ENCODE results near the gene PTPRD. TPM values are rescaled to one million over a fixed set of nuclear protein-coding genes. Genes with fewer than 3 reads are reported as not detected.

Gene PTPRD
- total RNA-seq, 1 experiment from 2014 or later = not detected

DNA sequence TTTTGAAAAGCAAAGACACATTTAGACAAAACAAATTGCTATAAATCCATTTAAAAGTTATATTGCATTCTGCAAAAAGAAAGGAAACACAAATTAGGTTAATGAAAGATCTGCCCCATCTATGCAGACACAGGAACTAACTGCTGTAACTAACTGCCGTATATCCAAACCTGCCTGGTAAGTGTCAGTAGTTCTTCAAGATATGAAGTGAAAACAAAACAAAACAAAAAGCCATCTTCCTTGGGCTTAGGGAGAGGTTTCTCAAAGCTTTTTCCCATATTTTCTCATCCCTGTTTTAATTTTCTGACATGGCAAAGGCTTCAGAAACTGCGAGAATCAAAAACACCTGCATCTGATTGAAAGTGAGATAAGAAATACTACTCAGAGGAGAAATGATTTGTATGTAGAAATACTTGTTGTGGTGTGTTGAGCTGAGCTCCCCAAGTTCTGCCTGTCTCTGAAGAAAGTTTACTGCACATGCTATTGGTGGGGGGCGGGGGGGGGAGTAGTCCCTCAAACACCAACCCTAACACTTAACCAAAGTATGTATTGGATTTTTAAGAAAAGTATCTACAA, 750.5 kb downstream of the PTPRD start:
- no TSS peak for BruUV-seq (replicated peaks)
- ATAC-seq (no peak), DNase-seq (ENCODE audit: low read depth, low spot score) (no peak)
- TF ChIP-seq TCF7L2 (IDR thresholded peaks at IDR 0.05; ENCODE audit: low read depth, low read length) (no peak), POLR2AphosphoS5 (IDR thresholded peaks at IDR 0.05; ENCODE audit: low read depth, low read length) (no peak), SIN3A (IDR thresholded peaks at IDR 0.05; ENCODE audit: borderline replicate concordance, insufficient read depth, low read depth, low read length) (no peak), CTCF (IDR thresholded peaks at IDR 0.05) (no peak)
- TF ChIP-seq, protein P1, sequence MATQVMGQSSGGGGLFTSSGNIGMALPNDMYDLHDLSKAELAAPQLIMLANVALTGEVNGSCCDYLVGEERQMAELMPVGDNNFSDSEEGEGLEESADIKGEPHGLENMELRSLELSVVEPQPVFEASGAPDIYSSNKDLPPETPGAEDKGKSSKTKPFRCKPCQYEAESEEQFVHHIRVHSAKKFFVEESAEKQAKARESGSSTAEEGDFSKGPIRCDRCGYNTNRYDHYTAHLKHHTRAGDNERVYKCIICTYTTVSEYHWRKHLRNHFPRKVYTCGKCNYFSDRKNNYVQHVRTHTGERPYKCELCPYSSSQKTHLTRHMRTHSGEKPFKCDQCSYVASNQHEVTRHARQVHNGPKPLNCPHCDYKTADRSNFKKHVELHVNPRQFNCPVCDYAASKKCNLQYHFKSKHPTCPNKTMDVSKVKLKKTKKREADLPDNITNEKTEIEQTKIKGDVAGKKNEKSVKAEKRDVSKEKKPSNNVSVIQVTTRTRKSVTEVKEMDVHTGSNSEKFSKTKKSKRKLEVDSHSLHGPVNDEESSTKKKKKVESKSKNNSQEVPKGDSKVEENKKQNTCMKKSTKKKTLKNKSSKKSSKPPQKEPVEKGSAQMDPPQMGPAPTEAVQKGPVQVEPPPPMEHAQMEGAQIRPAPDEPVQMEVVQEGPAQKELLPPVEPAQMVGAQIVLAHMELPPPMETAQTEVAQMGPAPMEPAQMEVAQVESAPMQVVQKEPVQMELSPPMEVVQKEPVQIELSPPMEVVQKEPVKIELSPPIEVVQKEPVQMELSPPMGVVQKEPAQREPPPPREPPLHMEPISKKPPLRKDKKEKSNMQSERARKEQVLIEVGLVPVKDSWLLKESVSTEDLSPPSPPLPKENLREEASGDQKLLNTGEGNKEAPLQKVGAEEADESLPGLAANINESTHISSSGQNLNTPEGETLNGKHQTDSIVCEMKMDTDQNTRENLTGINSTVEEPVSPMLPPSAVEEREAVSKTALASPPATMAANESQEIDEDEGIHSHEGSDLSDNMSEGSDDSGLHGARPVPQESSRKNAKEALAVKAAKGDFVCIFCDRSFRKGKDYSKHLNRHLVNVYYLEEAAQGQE (IDR thresholded peaks at IDR 0.05; ENCODE audit: insufficient read depth in 1 of 2, low read depth in 2 of 2, low read length in 1 of 2) = no peak
- no peaks in the 10 kb centered on the region for H3K27me3 ChIP-seq (ENCODE audit: control insufficient read depth, insufficient read depth, low read length)
- no peaks in the 10 kb centered on the region for H3K4me1 ChIP-seq (ENCODE audit: control insufficient read depth, insufficient read depth, low read length)
- no peak overlapping the region for H3K4me3 ChIP-seq (ENCODE audit: low read depth in 2 of 2, low read length in 2 of 2)
- H3K36me3 ChIP-seq (ENCODE audit: control insufficient read depth, insufficient read depth, low read length) = no peaks in the 10 kb centered on the region
- intact Hi-C loops (cut with micrococcal nuclease; ENCODE audit: unreplicated experiment) = no loop called here
- CTCF ChIA-PET = no interaction called here
- POLR2A ChIA-PET = no interaction called here
- in situ Hi-C loops (cut with HindIII; ENCODE audit: low pct_unique_long_range_greater_than_20kb, low sequenced_read_pairs) = no loop called here
- H3K9me3 ChIP-seq (ENCODE audit: control insufficient read depth, insufficient read depth, low read depth, low read length) = no peaks in the 10 kb centered on the region
- no peak overlapping the region for H3K27ac ChIP-seq (ENCODE audit: low read length)

DNA sequence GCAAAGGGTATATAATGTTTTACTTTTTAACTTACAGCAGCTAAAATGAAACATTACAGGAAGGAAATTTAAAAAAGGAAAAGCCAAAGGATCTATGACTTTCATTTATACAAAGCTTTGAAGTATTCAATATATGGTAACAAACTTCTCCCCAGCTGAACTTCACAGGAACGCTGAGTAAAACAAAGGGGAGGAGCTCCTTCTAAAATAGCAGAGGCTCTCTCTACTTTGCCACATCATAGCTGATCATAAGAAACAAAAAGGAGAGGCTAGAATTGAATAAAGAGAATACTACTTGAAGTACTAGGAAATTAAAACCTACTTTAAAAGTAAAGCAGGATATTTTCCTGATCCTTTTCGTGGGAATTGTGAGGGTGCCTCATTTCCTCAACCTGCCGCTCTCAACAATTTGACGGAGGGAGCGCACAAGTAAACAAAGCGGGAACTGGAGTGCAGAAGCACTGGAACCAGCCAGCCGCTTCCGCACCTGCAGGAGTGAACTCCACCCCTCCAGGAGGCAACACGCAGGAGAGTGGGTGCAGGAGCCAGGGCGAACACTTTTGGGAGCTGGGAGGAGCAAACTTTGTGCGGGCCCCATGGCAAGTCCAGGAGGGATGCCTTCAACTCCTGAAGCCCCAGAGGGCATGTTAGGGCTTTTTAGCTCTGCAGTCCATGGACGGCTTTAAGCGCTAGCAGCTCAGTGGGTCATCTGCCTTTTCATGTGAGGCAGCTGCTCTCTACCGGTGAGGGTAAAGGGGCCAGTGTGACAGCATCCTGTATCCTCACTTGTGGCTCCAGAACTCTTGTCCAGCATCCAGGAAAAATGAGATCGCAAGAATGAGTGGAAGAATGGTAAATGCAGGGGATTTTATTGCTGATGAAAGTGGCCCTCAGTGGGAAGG, 757.4 kb downstream of the PTPRD start:
- Histone ChIP-seq H3K9me3 (ENCODE audit: control insufficient read depth, insufficient read depth, low read depth, low read length) (no peaks in the 10 kb centered on the region), H3K4me3 (ENCODE audit: low read depth in 2 of 2, low read length in 2 of 2) (no peak overlapping the region), H3K4me1 (ENCODE audit: control insufficient read depth, insufficient read depth, low read length) (no peaks in the 10 kb centered on the region), H3K36me3 (ENCODE audit: control insufficient read depth, insufficient read depth, low read length) (no peaks in the 10 kb centered on the region), H3K27me3 (ENCODE audit: control insufficient read depth, insufficient read depth, low read length) (no peaks in the 10 kb centered on the region), H3K27ac (ENCODE audit: low read length) (no peak overlapping the region)
- no TSS peak for BruUV-seq (replicated peaks)
- POLR2A ChIA-PET = no interaction called here
- in situ Hi-C loops (cut with HindIII; ENCODE audit: low pct_unique_long_range_greater_than_20kb, low sequenced_read_pairs) = no loop called here
- no peak for DNase-seq (ENCODE audit: low read depth, low spot score)
- no peak for ATAC-seq
- CTCF ChIA-PET = no interaction called here
- TF ChIP-seq CTCF (IDR thresholded peaks at IDR 0.05) (no peak), TCF7L2 (IDR thresholded peaks at IDR 0.05; ENCODE audit: low read depth, low read length) (no peak), POLR2AphosphoS5 (IDR thresholded peaks at IDR 0.05; ENCODE audit: low read depth, low read length) (no peak), SIN3A (IDR thresholded peaks at IDR 0.05; ENCODE audit: borderline replicate concordance, insufficient read depth, low read depth, low read length) (no peak)
- TF ChIP-seq, protein P1 (IDR thresholded peaks at IDR 0.05; ENCODE audit: insufficient read depth in 1 of 2, low read depth in 2 of 2, low read length in 1 of 2) = no peak
- intact Hi-C loops (cut with micrococcal nuclease; ENCODE audit: unreplicated experiment) = no loop called here
